ENCODE measurements around the gene TBC1D9. TPM values are rescaled to one million over a fixed set of nuclear protein-coding genes. Genes with fewer than 3 reads are reported as not detected.
A peak's percentile ranks its signal among the peaks of the same experiment; 100 is the strongest.
"Not testable (repeated sequence)": the region's sequence is repeated elsewhere in the genome, so short reads cannot be mapped to it uniquely, and the experiment has no call there.

TBC1D9 gene
- 10 to 100 TPM; 63.1 to 66.2 (median 64.6) TPM for polyA plus RNA-seq (ENCODE audit: insufficient read length in 3 of 3)

DNA sequence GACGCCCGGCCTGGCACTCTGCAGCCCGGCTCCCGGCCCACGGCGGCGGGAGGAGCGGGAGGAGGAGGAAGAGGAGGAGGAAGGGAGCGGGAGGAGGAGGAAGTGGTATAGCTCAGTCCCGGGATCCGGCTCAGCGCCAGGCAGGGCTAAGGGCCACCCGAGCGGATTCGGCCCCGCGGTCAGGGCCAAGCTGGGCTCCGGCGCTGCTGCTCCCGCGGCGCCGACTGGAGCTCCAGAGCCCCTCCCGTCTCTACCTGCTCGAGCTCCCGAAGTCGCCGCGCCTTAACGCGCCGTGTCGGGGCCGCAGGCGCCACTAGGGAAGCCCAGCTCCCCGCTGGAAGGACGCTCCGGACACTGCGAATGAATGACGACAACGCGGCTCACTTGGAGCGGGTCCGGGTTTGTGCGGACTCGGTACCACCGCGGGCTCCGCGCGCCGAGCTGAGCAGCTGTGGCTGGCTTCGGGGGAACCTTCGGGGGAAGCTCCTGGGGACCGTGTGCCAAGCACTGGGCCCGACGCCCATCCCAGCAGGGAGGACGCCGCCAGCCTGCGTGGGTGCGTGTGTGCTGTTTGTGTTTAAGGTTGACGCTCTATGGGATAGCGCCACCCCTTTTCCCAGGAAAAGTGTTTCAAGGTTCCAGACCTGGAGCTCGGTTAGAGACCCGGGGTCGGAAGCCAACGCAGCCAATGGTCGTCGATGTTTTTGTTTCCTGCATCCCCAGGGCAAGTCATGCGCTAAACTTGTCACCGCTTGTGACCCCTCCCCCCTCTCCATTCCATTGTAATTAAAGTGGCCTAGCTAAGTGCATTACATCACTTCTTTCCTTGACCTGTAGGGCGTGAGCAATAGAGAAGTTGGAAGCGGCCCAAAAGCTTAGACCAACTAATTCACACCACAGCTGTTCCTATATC is at the start of gene TBC1D9:
Gene TBC1D9 (minus strand): TSS at position 67 of the 913 bp plus-strand sequence. CDS start 340 bp downstream, outside the sequence.
- DNase-seq (ENCODE audit: low read depth in 3 of 3, low spot score in 2 of 3): peak; percentile 87 to 91 (median 87)

DNA sequence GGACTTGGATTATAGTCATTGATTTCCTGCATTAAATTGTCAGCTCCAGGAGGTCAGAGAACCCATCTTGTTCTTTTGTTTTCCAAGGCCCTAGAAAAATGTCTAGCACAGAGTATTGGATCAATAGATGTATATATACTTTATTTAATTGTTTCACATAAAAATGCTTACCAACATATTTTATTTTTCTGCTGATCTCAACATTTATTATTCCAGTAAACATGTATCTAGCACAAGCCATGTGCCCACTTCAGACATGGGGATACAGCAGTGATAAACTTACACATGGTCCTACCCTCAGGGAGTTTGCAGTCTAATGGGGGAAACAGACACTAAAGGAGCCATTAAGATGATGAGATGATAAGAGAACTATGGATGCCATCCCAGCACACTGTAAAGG is 49.1 kb upstream of the TBC1D9 start:
- DNase-seq (ENCODE audit: low read depth in 3 of 3, low spot score in 2 of 3): no peak

- DNase-seq (ENCODE audit: low read depth in 3 of 3, low spot score in 2 of 3): no peak
Observed at GRCh38 chr4:140802591-140802990, 46.4 kb upstream of the TBC1D9 start.

GRCh38 chr4:140800666-140801065 is 44.5 kb upstream of the TBC1D9 start:
- DNase-seq (ENCODE audit: low read depth in 3 of 3, low spot score in 2 of 3): no peak

DNA sequence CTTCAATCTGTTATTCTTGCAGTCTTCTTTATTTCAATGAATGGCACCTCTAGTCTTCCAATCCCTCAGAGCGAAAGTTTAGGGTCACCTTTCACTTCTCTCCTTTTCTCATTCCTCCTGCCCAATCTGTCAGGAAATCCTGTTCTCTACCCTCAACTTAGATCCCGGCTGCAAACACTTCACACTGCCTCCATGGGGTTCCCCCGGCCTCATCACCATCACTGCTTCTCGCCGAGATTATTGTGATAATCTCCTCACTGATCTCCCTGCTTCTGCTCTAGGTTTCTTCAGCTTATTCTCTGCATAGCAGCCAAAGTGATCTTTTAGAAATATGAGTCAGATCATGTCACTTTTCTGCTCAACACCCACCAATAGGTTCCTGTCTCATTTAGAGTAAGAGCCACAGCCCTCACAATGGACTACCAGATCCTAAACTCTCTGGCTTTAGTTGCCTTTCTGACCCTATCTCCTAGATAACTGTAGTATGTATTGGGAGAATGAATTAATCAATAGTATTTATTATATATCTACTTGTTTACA is 43.6 kb upstream of the TBC1D9 start:
- no peak for DNase-seq (ENCODE audit: low read depth in 3 of 3, low spot score in 2 of 3)

- DNase-seq (ENCODE audit: low read depth in 3 of 3, low spot score in 2 of 3): no peak
Observed at GRCh38 chr4:140793291-140793690, 37.1 kb upstream of the TBC1D9 start.

DNA sequence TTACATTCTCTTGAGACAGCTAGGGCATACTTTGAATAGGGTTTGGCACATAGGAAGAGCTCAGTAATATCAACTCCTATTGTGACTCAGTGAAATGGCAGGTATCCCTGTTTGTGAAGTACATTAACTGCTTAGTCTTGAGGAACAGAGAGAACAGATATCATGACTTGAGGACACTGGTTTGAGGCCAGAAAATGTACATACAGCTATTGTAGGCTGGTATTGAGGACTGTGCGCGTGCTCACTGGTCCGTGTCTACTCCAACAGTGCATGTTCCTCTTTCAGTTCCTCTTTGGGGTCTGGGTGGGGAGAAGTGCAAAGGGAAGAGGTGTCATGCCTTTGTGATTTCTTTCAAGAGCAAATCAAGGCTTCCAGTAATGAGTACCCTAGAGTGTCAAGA is 34.6 kb upstream of the TBC1D9 start:
- no peak for DNase-seq (ENCODE audit: low read depth in 3 of 3, low spot score in 2 of 3)

DNA sequence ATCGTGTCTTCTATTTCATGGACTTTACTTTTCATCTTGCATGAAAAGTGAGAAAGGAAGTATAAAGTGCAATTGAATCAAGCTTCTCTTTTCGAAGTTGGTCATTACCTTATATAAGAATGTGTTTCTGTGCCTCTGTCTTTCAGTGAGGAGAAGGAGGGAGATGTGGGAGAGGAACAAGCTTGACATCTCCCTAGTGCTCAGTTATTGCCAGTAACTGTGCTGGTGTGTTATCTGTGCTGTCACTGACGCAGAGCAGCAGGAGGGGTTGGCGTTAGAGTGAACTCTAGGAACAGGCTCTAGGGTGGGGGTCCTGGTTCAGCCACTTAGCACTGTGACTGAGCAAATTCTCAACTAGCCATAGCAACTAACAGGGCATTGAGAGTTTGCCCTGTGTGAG is 34.0 kb upstream of the TBC1D9 start:
- DNase-seq (ENCODE audit: low read depth in 3 of 3, low spot score in 2 of 3): no peak

DNA sequence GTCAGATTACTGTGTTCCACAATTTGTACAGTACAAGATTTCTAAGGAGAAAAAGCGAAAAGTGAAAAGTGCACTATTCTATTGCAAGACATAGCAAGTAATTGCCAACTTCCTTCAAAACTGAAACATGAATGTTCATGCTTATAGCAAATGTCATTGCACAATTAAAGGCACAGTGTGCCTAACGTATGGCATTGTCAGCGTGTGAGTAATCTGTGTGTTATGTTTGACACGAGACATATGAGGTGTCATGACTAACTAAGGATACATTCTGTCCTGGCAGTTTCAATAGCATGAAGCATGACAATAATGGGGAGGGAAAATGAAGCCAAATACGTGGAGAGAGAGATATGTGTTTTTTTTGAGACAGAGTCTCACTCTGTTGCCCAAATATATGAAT is 33.6 kb upstream of the TBC1D9 start:
- DNase-seq (ENCODE audit: low read depth in 3 of 3, low spot score in 2 of 3): no peak

GRCh38 chr4:140782787-140783186 is 26.6 kb upstream of the TBC1D9 start:
- not testable (repeated sequence) for DNase-seq (ENCODE audit: low read depth in 3 of 3, low spot score in 2 of 3)

- DNase-seq (ENCODE audit: low read depth in 3 of 3, low spot score in 2 of 3): no peak
Observed at GRCh38 chr4:140781596-140781995, 25.4 kb upstream of the TBC1D9 start.

DNA sequence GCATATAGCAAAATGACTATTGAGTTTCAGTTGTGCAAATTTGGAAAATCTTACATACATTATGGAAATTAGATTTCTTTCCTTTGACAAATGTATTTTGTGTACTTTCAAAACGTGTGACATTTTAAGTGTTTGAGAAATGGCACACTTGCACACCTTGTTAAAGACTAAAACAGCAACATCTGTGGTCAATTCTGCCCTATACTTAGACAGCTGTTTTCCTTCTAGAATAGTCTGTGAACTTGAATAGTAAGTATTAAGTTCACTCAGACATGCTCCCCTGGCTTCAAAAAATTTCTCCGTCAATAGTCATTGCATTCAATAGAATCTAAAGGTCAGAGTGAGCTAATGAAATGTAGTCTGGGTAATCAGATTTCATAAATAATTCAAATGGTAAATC is 21.7 kb upstream of the TBC1D9 start:
- no peak for DNase-seq (ENCODE audit: low read depth in 3 of 3, low spot score in 2 of 3)

- no peak for DNase-seq (ENCODE audit: low read depth in 3 of 3, low spot score in 2 of 3)
Observed at GRCh38 chr4:140777386-140777785, 21.2 kb upstream of the TBC1D9 start.

GRCh38 chr4:140776556-140776955 is 20.4 kb upstream of the TBC1D9 start:
- no peak for DNase-seq (ENCODE audit: low read depth in 3 of 3, low spot score in 2 of 3)

DNA sequence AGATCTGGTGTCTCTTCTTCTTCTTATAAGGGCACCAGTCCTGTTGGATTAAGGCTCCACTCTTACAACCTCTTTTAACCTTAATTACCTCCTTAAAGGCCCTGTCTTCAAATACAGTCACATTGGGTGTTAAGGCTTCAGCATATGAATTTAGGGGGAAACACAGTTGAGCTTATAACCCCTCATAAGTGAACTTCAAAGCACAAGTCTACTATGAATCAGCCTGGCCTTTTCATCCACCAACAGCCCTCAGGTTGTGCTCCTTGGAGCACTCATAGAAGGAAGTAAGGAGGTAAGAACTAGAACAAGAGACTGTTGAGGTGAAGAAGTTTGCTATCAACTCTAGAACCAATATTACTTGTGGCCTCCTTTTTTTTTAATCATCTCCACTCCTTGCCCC is 18.8 kb upstream of the TBC1D9 start:
- DNase-seq (ENCODE audit: low read depth in 3 of 3, low spot score in 2 of 3): no peak

DNA sequence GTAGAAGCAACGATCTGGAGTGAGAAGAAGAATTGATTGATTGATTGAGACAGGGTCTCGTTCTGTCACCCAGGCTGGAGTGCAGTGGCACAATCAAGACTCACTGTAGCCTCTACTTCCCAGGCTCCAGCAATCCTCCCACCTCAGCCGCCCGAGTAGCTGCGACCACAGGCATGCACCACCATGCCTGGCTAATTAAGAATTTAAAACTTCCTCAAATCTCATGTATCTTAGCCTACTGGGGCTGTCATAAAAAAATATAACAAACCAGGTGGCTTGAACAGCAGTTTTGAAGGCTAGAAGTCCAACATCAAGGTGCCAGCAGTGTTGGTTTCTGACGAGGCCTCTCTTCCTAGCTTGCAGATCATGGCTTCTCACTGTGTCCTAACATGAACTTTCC is 18.3 kb upstream of the TBC1D9 start:
- no peak for DNase-seq (ENCODE audit: low read depth in 3 of 3, low spot score in 2 of 3)

DNA sequence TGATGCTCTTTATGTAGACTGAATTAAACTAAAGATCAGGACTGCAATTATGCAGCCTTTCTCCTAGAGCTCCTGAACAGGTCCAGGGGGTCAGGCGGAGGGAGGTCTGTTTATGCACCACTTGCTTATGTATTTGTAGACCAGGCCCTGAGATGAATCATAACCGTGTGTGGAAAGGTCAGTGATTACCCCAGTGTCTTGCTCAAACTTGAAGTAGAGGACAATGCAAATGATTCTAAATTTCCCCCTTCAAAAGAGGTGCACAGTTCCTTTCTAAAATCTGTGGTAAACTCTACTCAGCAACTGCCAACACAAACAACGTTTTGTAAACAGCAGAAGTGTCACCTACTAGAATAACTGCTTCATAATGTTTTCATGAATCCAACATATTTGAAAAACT is 13.0 kb upstream of the TBC1D9 start:
- DNase-seq (ENCODE audit: low read depth in 3 of 3, low spot score in 2 of 3): no peak

DNA sequence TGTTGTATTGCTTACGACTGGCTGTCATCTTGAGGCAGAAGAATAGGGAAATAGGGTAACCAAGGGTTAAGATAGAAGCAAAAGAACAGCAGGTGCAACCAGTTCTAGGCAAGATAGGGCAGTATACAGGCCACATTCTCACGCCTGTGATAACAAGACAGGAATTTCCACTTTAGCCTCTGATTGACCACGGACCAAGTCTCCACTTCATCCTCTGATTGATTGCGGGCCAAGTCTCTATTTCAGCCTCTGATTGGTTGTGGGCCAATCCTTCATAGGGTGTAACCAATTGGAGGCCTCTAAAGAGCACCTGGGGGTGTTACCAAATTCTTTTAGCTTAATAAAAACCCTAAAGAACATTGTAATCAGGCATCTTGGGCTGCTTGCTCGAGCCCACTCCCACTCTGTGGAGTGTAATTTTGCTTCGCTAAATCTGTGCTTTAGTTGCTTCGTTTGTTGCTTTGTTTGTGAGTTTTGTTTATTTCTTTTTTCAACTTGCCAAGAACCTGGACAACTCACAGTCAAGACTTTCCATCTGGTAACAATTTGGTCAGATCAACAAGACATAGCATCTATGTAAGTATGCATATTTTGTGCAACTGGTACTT is 8.7 kb upstream of the TBC1D9 start:
- no peak for DNase-seq (ENCODE audit: low read depth in 3 of 3, low spot score in 2 of 3)

GRCh38 chr4:140762202-140762601 is 6.0 kb upstream of the TBC1D9 start:
- DNase-seq (ENCODE audit: low read depth in 3 of 3, low spot score in 2 of 3): no peak

DNA sequence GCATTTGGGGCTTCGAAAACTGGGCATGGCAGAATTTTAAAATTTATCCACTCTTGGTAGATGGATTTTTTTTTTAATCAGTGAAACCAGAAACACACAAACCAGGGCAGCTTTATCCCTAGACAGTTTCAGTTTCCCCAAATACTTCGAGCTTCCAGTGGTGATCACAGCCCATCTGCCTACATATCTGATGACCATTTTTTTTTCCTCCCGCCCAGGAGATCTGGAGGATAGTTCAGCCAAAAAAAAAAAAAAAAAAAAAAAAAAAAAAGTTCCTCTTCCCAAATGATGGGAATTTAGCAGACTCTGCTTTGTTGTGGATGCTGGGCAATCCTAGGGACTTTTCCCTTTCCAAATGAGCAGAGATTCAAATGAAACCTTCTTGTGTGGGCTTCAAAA is 1.0 kb upstream of the TBC1D9 start:
- DNase-seq (ENCODE audit: low read depth in 3 of 3, low spot score in 2 of 3): no peak

- DNase-seq (ENCODE audit: low read depth in 3 of 3, low spot score in 2 of 3): peak; percentile 29 to 38 (median 33)
Observed at GRCh38 chr4:140755774-140756318, 339 bp downstream of the TBC1D9 start.

Data from right renal cortex interstitium (tissue), 3 donors.